HEK293 (cell line): ENCODE measurements around the gene ARL8A.

Source experiments
- CTCF ChIA-PET: fragments of 350-600 bp; formaldehyde crosslinking; extraction: SDS; loops from one replicate; lab custom pipeline; 2021; ENCODE audit warnings: antibody characterized with exemption; lab: Yijun Ruan, JAX
- POLR2A ChIA-PET: fragments of 300-600 bp; formaldehyde crosslinking; extraction: SDS; loops from one replicate; lab custom pipeline; 2020; ENCODE audit warnings: antibody characterized with exemption, inconsistent platforms; lab: Yijun Ruan, JAX
- H3K27ac ChIP-seq: fragments of 200-500 bp; sonication (Bioruptor generic); 2 replicates; pipeline ENCODE4 v1.5.1; 2014; ENCODE audit warnings: low read depth, low read length, control low read depth, inconsistent platforms; ENCODE audit errors: extremely low read depth
- H3K36me3 ChIP-seq, 2 experiments: fragments of 200-500 bp in 1 of 2; sonication (Bioruptor generic) in 1 of 2; 1 replicate in 1 of 2; 2 replicates in 1 of 2; pipeline ENCODE4 v1.5.1; 2014 to 2017; ENCODE audit warnings: inconsistent platforms in 2 of 2, low read length in 2 of 2; ENCODE audit not compliant: control insufficient read depth in 2 of 2, insufficient read depth in 1 of 2
- H3K4me1 ChIP-seq: fragments of 200-500 bp; sonication (Bioruptor generic); 2 replicates; pipeline ENCODE4 v1.5.1; 2014; ENCODE audit warnings: mild to moderate bottlenecking, low read length, inconsistent platforms; ENCODE audit not compliant: control insufficient read depth, insufficient read depth
- H3K4me3 ChIP-seq: 2 replicates; pipeline ENCODE4 v1.5.1; 2011; ENCODE audit warnings: low read depth, mild to moderate bottlenecking, control low read depth, low read length, moderate library complexity
- H3K9me3 ChIP-seq: fragments of 200-500 bp; sonication (Bioruptor generic); 2 replicates; pipeline ENCODE4 v1.5.1; 2014; ENCODE audit warnings: low read depth, low read length, inconsistent platforms; ENCODE audit not compliant: control insufficient read depth, insufficient read depth
- HOXD13 ChIP-seq: sonication (generic); formaldehyde crosslinking; IDR thresholded peaks from 2 replicates; pipeline ENCODE4 v1.8.0; 2022; ENCODE audit warnings: missing genetic modification reagents, borderline replicate concordance
- KLF8 ChIP-seq: fragments of 450-650 bp; formaldehyde crosslinking; IDR thresholded peaks from 2 replicates; pipeline ENCODE4 v1.5.1; 2016; ENCODE audit warnings: missing biosample characterization, missing genetic modification characterization
- MEIS1 ChIP-seq: sonication (generic); formaldehyde crosslinking; IDR thresholded peaks from 2 replicates; pipeline ENCODE4 v1.8.1; 2022; ENCODE audit warnings: missing genetic modification reagents, mild to moderate bottlenecking, borderline replicate concordance
- SALL2 ChIP-seq: fragments of 450-650 bp; formaldehyde crosslinking; IDR thresholded peaks from 2 replicates; pipeline ENCODE4 v1.5.0; 2017; ENCODE audit warnings: missing biosample characterization, mild to moderate bottlenecking, missing genetic modification characterization, borderline replicate concordance
- SCRT1 ChIP-seq: fragments of 450-650 bp; formaldehyde crosslinking; IDR thresholded peaks from 2 replicates; pipeline ENCODE4 v1.5.1; 2016; ENCODE audit warnings: missing biosample characterization, missing genetic modification characterization, borderline replicate concordance
- SCRT2 ChIP-seq: fragments of 450-650 bp; formaldehyde crosslinking; IDR thresholded peaks from 2 replicates; pipeline ENCODE4 v1.5.1; 2016; ENCODE audit warnings: missing biosample characterization, missing genetic modification characterization
- SP2 ChIP-seq: fragments of 450-650 bp; formaldehyde crosslinking; IDR thresholded peaks from 2 replicates; pipeline ENCODE4 v1.5.1; 2016; ENCODE audit warnings: missing biosample characterization, missing genetic modification characterization
- WT1 ChIP-seq: fragments of 450-650 bp; formaldehyde crosslinking; IDR thresholded peaks from 2 replicates; pipeline ENCODE4 v1.5.1; 2016; ENCODE audit warnings: missing biosample characterization, missing genetic modification characterization
- YY1 ChIP-seq: fragments of 450-650 bp; formaldehyde crosslinking; IDR thresholded peaks from 2 replicates; pipeline ENCODE4 v1.5.1; 2018; ENCODE audit warnings: missing biosample characterization, missing genetic modification characterization
- ZBTB20 ChIP-seq: fragments of 450-650 bp; formaldehyde crosslinking; IDR thresholded peaks from 2 replicates; pipeline ENCODE4 v1.5.1; 2016; ENCODE audit warnings: missing biosample characterization, missing genetic modification characterization
- ZEB2 ChIP-seq: fragments of 450-650 bp; formaldehyde crosslinking; IDR thresholded peaks from 2 replicates; pipeline ENCODE4 v1.5.1; 2016; ENCODE audit warnings: missing biosample characterization, missing genetic modification characterization
- ZNF10 ChIP-seq: fragments of 450-650 bp; formaldehyde crosslinking; IDR thresholded peaks from 2 replicates; pipeline ENCODE4 v1.5.1; 2017; ENCODE audit warnings: missing biosample characterization, missing genetic modification characterization
- ZNF133 ChIP-seq: fragments of 450-650 bp; formaldehyde crosslinking; IDR thresholded peaks from 2 replicates; pipeline ENCODE4 v1.5.1; 2016; ENCODE audit warnings: missing biosample characterization, missing genetic modification characterization
- ZNF174 ChIP-seq: fragments of 450-650 bp; formaldehyde crosslinking; IDR thresholded peaks from 2 replicates; pipeline ENCODE4 v1.5.0; 2017; ENCODE audit warnings: missing biosample characterization, mild to moderate bottlenecking, missing genetic modification characterization
- ZNF175 ChIP-seq: fragments of 450-650 bp; formaldehyde crosslinking; IDR thresholded peaks from 2 replicates; pipeline ENCODE4 v1.5.1; 2016; ENCODE audit warnings: missing biosample characterization, missing genetic modification characterization
- ZNF2 ChIP-seq: fragments of 450-650 bp; formaldehyde crosslinking; IDR thresholded peaks from 2 replicates; pipeline ENCODE4 v1.5.1; 2016; ENCODE audit warnings: missing biosample characterization, missing genetic modification characterization
- ZNF211 ChIP-seq: fragments of 450-650 bp; formaldehyde crosslinking; IDR thresholded peaks from 2 replicates; pipeline ENCODE4 v1.5.1; 2016; ENCODE audit warnings: low read depth, missing biosample characterization, missing genetic modification characterization
- ZNF324 ChIP-seq: fragments of 450-650 bp; formaldehyde crosslinking; IDR thresholded peaks from 2 replicates; pipeline ENCODE4 v1.5.1; 2016; ENCODE audit warnings: missing biosample characterization, missing genetic modification characterization
- ZNF335 ChIP-seq: fragments of 450-650 bp; formaldehyde crosslinking; conservative IDR thresholded peaks from 2 replicates; pipeline ENCODE4 v1.5.1; 2016; ENCODE audit warnings: missing biosample characterization, missing genetic modification characterization
- ZNF341 ChIP-seq: fragments of 450-650 bp; formaldehyde crosslinking; IDR thresholded peaks from 2 replicates; pipeline ENCODE4; 2016; ENCODE audit warnings: low read depth, missing biosample characterization, missing genetic modification characterization
- ZNF558 ChIP-seq: fragments of 450-650 bp; formaldehyde crosslinking; IDR thresholded peaks from 2 replicates; pipeline ENCODE4 v1.5.1; 2016; ENCODE audit warnings: missing biosample characterization, missing genetic modification characterization
- ZNF560 ChIP-seq: fragments of 450-650 bp; formaldehyde crosslinking; IDR thresholded peaks from 2 replicates; pipeline ENCODE4 v1.5.1; 2017; ENCODE audit warnings: missing biosample characterization, missing genetic modification characterization, borderline replicate concordance
- ZNF596 ChIP-seq: fragments of 450-650 bp; IDR thresholded peaks from 2 replicates; pipeline ENCODE4 v1.5.0; 2018; ENCODE audit warnings: missing biosample characterization, mild to moderate bottlenecking, missing genetic modification characterization, moderate library complexity
- ZNF76 ChIP-seq: fragments of 450-650 bp; formaldehyde crosslinking; IDR thresholded peaks from 2 replicates; pipeline ENCODE4; 2016; ENCODE audit warnings: low read depth, missing biosample characterization, missing genetic modification characterization, borderline replicate concordance
- ZNF776 ChIP-seq: fragments of 450-650 bp; formaldehyde crosslinking; IDR thresholded peaks from 2 replicates; pipeline ENCODE4 v1.5.0; 2017; ENCODE audit warnings: missing biosample characterization, missing genetic modification characterization, borderline replicate concordance
- ZNF777 ChIP-seq: fragments of 450-650 bp; formaldehyde crosslinking; IDR thresholded peaks from 2 replicates; pipeline ENCODE4 v1.5.1; 2017; ENCODE audit warnings: missing biosample characterization, missing genetic modification characterization, borderline replicate concordance
- ZNF791 ChIP-seq: fragments of 450-650 bp; formaldehyde crosslinking; IDR thresholded peaks from 2 replicates; pipeline ENCODE4 v1.5.1; 2016; ENCODE audit warnings: missing biosample characterization, missing genetic modification characterization
- ZSCAN23 ChIP-seq: fragments of 450-650 bp; formaldehyde crosslinking; IDR thresholded peaks from 2 replicates; pipeline ENCODE4 v1.5.1; 2016; ENCODE audit warnings: missing biosample characterization, missing genetic modification characterization
- TF ChIP-seq, protein P1 (sequence below): fragments of 450-650 bp; formaldehyde crosslinking; IDR thresholded peaks from 2 replicates; pipeline ENCODE4 v1.5.1; 2017; ENCODE audit warnings: missing biosample characterization, missing genetic modification characterization

ARL8A gene

DNA sequence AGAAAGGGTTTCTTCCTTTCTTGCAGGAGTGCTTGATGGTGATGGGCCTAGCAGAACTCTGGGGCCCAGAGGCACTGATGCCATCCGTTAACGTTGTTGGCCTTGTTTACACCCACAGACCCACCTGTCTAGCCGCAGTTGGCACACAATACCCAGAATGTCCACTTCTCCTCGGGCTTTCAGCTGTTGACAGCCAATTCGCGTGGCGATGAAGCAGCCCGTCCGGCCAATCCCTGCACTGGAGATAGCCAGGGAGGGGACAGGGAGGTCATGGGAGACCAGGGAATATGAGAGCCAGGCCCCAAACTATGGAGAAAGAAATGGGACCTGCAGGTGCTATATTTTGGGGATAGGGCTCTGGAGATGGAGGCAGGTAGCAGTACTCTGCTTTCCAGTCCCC, 5.7 kb upstream of the ARL8A start (continued):
- TF ChIP-seq, protein P1, sequence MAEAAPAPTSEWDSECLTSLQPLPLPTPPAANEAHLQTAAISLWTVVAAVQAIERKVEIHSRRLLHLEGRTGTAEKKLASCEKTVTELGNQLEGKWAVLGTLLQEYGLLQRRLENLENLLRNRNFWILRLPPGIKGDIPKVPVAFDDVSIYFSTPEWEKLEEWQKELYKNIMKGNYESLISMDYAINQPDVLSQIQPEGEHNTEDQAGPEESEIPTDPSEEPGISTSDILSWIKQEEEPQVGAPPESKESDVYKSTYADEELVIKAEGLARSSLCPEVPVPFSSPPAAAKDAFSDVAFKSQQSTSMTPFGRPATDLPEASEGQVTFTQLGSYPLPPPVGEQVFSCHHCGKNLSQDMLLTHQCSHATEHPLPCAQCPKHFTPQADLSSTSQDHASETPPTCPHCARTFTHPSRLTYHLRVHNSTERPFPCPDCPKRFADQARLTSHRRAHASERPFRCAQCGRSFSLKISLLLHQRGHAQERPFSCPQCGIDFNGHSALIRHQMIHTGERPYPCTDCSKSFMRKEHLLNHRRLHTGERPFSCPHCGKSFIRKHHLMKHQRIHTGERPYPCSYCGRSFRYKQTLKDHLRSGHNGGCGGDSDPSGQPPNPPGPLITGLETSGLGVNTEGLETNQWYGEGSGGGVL = no peak
- TF ChIP-seq WT1 (tag by site-specific recombination) (no peak), ZNF791 (tag by site-specific recombination) (no peak), YY1 (tag by site-specific recombination) (no peak), ZNF596 (no peak), ZNF133 (tag by site-specific recombination) (no peak), ZSCAN23 (tag by site-specific recombination) (no peak), ZBTB20 (no peak)

DNA sequence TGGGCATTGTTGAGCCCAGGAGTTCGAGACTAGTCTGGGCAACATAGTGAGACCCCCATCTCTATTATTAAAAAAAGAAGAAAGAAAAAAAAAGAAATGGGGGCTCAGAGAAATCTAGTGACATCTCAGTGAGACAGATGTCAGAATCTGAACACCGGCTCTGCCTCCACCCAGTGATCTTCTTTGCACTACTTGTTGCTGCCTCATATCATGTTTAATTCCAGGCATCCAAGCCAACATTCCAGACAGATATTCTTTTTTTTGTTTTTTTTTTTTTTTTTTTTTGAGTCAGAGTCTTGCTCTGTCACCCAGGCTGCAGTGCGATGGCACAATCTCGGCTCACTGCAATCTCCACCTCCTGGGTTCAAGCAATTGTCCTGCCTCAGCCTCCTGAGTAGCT, 5.0 kb upstream of the ARL8A start:
- H3K4me1 ChIP-seq = no peaks in the 10 kb centered on the region; the same call in 1 of the 2 replicates
- CTCF ChIA-PET = interaction anchor here (0.6 to 1.2 kb wide), 2 partner anchors 14 to 788 kb away, joined by 3 to 6 read pairs; no protein-coding TSS in a partner anchor

DNA sequence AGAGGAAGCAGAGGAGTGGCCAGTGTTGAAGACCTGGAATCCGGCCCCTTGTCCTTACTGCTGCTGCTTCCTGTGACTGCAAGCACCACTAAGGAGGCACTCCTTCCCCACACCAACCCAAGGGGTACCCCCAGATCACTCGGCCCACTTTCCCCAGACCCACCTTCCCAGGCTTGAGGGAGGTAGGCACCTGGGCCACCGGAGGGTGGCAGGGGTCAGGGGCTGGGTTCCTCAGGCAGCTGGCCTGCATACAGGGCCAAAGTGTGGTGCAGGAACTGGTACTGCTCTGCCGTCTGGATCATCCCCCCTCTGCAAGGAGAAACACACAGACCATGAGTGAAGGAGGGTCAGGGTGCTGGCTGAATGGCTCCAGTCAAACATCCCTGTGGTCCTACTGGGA, 3.9 kb upstream of the ARL8A start:
- Histone ChIP-seq H3K4me3 (no peak overlapping the region), H3K27ac (no peak overlapping the region), H3K4me1 (no peaks in the 10 kb centered on the region; the same call in 1 of the 2 replicates), H3K36me3 (no peaks in the 10 kb centered on the region), H3K9me3 (no peaks in the 10 kb centered on the region)
- CTCF ChIA-PET = interaction anchor here (1.1 to 3.8 kb wide), 2 partner anchors 13 to 53 kb away, joined by 6 to 25 read pairs; no protein-coding TSS in a partner anchor
- TF ChIP-seq SP2 (tag by site-specific recombination) (no peak), ZEB2 (no peak), MEIS1 (CRISPR knock-in tag) (no peak), ZNF776 (tag by site-specific recombination) (no peak), ZNF174 (tag by site-specific recombination) (no peak), ZNF133 (tag by site-specific recombination) (no peak), ZNF76 (tag by site-specific recombination) (no peak), ZNF175 (no peak), ZNF10 (tag by site-specific recombination) (no peak), HOXD13 (CRISPR knock-in tag) (no peak), ZNF211 (tag by site-specific recombination) (no peak), KLF8 (tag by site-specific recombination) (no peak), ZNF791 (tag by site-specific recombination) (no peak), ZNF558 (tag by site-specific recombination) (no peak), ZNF560 (tag by site-specific recombination) (no peak), ZNF335 (no peak)
- POLR2A ChIA-PET = no interaction called here

More for the DNA sequence above, 5.0 kb upstream of the ARL8A start:
- no peaks in the 10 kb centered on the region for H3K9me3 ChIP-seq
- H3K4me3 ChIP-seq = no peak overlapping the region
- TF ChIP-seq HOXD13 (CRISPR knock-in tag) = no peak
- no peak for TF ChIP-seq ZNF2
- no peak for TF ChIP-seq ZNF777 (tag by site-specific recombination)
- TF ChIP-seq ZNF324 (tag by site-specific recombination) = no peak
- TF ChIP-seq ZNF175 = no peak
- TF ChIP-seq ZNF341 = no peak
- peak; percentile 46; the same call in 1 of the 2 replicates for TF ChIP-seq SCRT2
- TF ChIP-seq SCRT1 = 0 out of 2 replicates have a peak, but pooled peaks have one; percentile 26
- TF ChIP-seq SALL2 = no peak
- H3K27ac ChIP-seq = no peak overlapping the region
- H3K36me3 ChIP-seq = no peaks in the 10 kb centered on the region
- POLR2A ChIA-PET = no interaction called here
